Adrenal gland (tissue), 12 donors: Measurements from ENCODE around the gene CADPS. TPM values are rescaled to one million over a fixed set of nuclear protein-coding genes. Genes with fewer than 3 reads are reported as not detected.

Experiments used
- DNase-seq, 7 donors: peaks; one replicate each; pipeline ENCODE4 v3.0.0-alpha.2; 2019 to 2020
- H3K27ac ChIP-seq, 5 donors: fragments of 200-600 bp; sonication (generic) in 4 of 5; 1 replicate in 3 of 5; 2 replicates in 2 of 5; pipeline versions ENCODE4 v1.5.1 to v1.8.0; 2016 to 2020; ENCODE audit warnings: mild to moderate bottlenecking in 1 of 5
- H3K27me3 ChIP-seq: fragments of 200-600 bp; 2 replicates; pipeline ENCODE4 v1.8.0; 2021
- H3K36me3 ChIP-seq, 2 donors: fragments of 200-600 bp; replicated peaks in 1 of 2; 1 replicate in 1 of 2; 2 replicates in 1 of 2; pipeline versions ENCODE4 v1.5.1 to v1.8.0; 2018 to 2022
- H3K4me1 ChIP-seq, 2 donors: fragments of 200-600 bp; replicated peaks in 1 of 2; 1 replicate in 1 of 2; 2 replicates in 1 of 2; pipeline versions ENCODE4 v1.5.1 to v1.8.0; 2018 to 2021
- H3K4me3 ChIP-seq, 4 donors: fragments of 200-600 bp; sonication (generic) in 3 of 4; one replicate each; pipeline ENCODE4 v1.5.1; 2016 to 2018
- H3K9me3 ChIP-seq, 3 donors: fragments of 200-600 bp; sonication (generic) in 1 of 3; replicated peaks in 1 of 3; 1 replicate in 2 of 3; 2 replicates in 1 of 3; pipeline versions ENCODE4 v1.5.1 to v1.8.0; 2016 to 2021
- CTCF ChIP-seq, 6 experiments: fragments of 450-650 bp in 4 of 6; fragments of 200-600 bp in 2 of 6; sonication (generic) in 1 of 6; IDR thresholded peaks; 1 replicate in 5 of 6; 2 replicates in 1 of 6; pipeline versions ENCODE4 v1.5.1 to v1.8.0; 2016 to 2021; ENCODE audit warnings: antibody characterized with exemption in 6 of 6, mild to moderate bottlenecking in 2 of 6, moderate library complexity in 1 of 6
- POLR2A ChIP-seq, 2 donors: fragments of 450-650 bp; IDR thresholded peaks; one replicate each; pipeline ENCODE4 v1.6.1; 2017; ENCODE audit warnings: antibody characterized with exemption in 2 of 2, mild to moderate bottlenecking in 2 of 2, moderate library complexity in 1 of 2
- WGBS, 4 donors: extraction: QIAGEN DNeasy Blood & Tissue Kit in 2 of 4; methylation state at CpG; one replicate each; pipeline versions ENCODE4 v1.1.5 to v1.1.7; 2013 to 2017; 5-methylcytosine and 5-hydroxymethylcytosine counted together
- intact Hi-C, 2 donors: fragments of 100-400 bp; cut with DNase I; formaldehyde crosslinking; loops; one replicate each; pipeline versions ENCODE4 v1.14.1 to v1.15.0; 2022 to 2023
- polyA plus RNA-seq, 3 donors: library from polyadenylated mRNA; stranded (reverse); fragments of 200-250 nt in 2 of 3; fragments of 350-450 nt in 1 of 3; fragmentation: Illumina TruSeq in 1 of 3; extraction: RNeasy Lipid Tissue Mini Kit (QIAGEN cat#74804) in 1 of 3; gene quantifications; one replicate each; pipeline ENCODE4 v1.2.3, GENCODE V29; 2013 to 2014
- total RNA-seq, 9 donors: library from RNA; depleted of rRNA in 4 of 9; stranded (reverse); fragments of >200 nt in 4 of 9; fragments of 120-200 nt in 1 of 9; fragmentation: NEBNext Ultra II Directional in 1 of 9; extraction: Animal tissue kit (Norgen Biotek cat#: 25700) in 1 of 9; gene quantifications; one replicate each; pipeline versions ENCODE4 v1.1.0 to v1.2.4, GENCODE V29; 2013 to 2023
- donor health status: healthy with polysubstance abuse.
- donor health status: Bipolar disorder and iron deficiency.
- donor health status: DM: yes; HTN: yes; CAD: no.
- donor health status: DM: no; HTN: no; CAD: no.
- donor health status: DM: no; HTN: no; CAD: no.
- donor health status: DM: yes; HTN: yes; CAD: no.

The CADPS gene
- total and polyA plus RNA-seq, 12 donors: 0.24 to 36.5 (median 11.2) TPM; not detected in 2

DNA sequence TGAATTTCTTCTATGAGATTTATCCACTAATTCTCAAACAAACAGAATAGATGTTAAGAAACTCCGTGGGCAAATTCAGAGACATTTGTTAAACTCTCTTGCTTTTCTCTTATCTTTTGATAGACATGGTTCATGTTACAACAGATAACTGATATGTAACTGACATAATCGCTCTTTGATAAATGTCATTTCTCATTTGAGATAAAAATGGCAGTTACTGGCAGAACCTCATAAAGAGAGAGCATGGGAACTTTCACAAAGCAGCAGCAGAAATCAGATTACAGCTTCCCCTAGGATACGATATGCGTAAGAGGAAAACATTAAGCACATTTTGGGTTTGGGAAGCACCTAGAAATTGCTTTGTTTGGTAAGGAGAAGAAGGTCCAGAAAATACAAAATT is 126.1 kb downstream of the CADPS start:
- Histone ChIP-seq H3K27me3 (peaks cover 5% of the 10 kb centered on the region), H3K9me3 (no peaks in the 10 kb centered on the region), H3K27ac (peak overlapping the region in 1 of 5 donors; percentile 17), H3K36me3 (no peaks in the 10 kb centered on the region), H3K4me3 (no peak overlapping the region), H3K4me1 (no peaks in the 10 kb centered on the region)
- 50 to 56% (median 52%) methylated on average over 4 of the region's 4 CpGs for WGBS, 4 donors
- TF ChIP-seq POLR2A (IDR thresholded peaks at IDR 0.05) (no peak), CTCF (IDR thresholded peaks at IDR 0.05) (no peak)
- DNase-seq: no peak
- intact Hi-C loops: no loop called here

DNA sequence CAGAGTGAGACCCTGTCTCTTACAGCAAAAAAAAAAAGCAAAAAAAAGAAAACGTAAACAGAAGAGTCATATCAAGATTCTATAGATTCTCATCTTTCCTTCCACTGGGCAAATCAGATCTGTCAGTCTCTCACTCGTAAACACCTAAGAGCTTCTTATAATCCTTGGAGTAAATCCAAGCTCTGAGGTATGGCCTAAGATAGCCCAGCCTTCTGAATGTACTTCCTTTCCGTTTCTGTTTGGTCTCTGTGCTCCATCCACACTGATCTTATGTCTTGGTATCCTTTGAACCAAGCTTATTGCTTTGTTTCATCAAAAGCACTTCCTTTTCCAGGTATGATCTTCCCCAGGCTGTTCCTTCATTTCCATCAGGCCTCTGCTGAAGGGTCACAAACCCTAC is 137.8 kb downstream of the CADPS start:
- no peak overlapping the region for H3K27ac ChIP-seq
- no peak overlapping the region for H3K4me3 ChIP-seq
- 67 to 69% (median 68%) methylated on average over 3 of the region's 3 CpGs for WGBS, 4 donors
- no peak for DNase-seq
- H3K27me3 ChIP-seq: no peaks in the 10 kb centered on the region
- intact Hi-C loops: no loop called here
- H3K9me3 ChIP-seq: no peaks in the 10 kb centered on the region
- H3K36me3 ChIP-seq: no peaks in the 10 kb centered on the region
- H3K4me1 ChIP-seq: no peaks in the 10 kb centered on the region
- TF ChIP-seq POLR2A (IDR thresholded peaks at IDR 0.05): no peak
- TF ChIP-seq CTCF (IDR thresholded peaks at IDR 0.05): no peak

DNA sequence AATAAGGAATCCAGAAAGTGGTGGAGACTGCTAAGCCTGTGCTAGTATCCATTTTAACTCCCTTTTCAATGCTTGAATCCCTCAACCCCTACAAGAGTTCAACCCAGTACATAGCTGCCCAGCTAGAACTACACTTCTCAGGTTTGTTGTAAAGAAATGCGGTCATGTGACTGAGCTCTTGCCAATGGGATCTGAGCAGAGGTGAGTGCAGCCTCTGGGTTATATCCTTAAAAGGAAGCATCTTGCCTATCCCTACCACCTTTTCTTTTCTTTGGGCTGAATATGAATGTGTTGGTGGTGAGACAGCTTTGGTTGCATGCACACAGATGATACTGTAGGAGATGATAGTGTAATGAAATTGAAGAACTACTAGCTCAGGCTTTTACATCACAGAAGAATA is 139.7 kb downstream of the CADPS start:
- TF ChIP-seq POLR2A (IDR thresholded peaks at IDR 0.05): no peak
- TF ChIP-seq CTCF (IDR thresholded peaks at IDR 0.05): no peak
- no peak for DNase-seq
- intact Hi-C loops: no loop called here
- Histone ChIP-seq H3K27me3 (no peaks in the 10 kb centered on the region), H3K9me3 (no peaks in the 10 kb centered on the region), H3K36me3 (no peaks in the 10 kb centered on the region), H3K4me3 (no peak overlapping the region), H3K4me1 (no peaks in the 10 kb centered on the region), H3K27ac (no peak overlapping the region)
- WGBS, 4 donors: 92 to 100% (median 98%) methylated on average over 1 of the region's 1 CpG

DNA sequence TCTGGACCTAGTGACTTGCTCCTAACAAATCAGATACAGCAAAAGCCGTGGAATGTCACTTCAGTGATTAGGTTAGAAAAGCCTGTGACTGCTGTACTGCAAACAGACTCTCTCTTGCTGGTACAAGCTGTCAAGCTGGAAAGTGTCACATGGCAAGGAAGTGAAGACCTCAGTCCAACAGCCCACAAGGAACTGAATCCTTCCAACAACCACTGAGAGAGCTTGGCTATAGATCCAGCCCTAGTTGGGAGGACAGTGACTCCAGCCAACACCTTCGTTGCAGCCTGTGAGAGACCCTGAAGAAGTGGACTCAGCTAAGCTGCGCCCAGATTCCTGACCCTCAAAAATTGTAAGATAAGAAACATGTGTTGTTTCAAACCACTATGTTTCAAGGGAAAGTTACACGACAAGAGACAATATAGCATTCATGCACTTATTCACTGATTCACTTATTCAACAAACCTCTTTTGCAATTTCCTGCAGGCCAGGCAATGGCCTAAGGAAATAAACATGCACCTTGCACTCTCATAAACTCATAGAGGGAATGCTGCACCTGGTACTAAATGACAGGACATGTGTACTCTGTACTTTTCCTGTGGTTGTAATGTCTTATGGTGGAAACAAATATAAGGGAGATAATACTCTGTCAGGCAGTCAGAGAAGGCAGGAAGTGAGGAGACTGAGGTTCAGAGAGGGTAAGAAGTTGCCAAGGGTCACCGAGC is 142.9 kb downstream of the CADPS start:
- H3K36me3 ChIP-seq: no peaks in the 10 kb centered on the region
- WGBS, 4 donors: 66 to 81% (median 76%) methylated on average over 5 of the region's 5 CpGs
- DNase-seq: no peak
- H3K27me3 ChIP-seq: no peaks in the 10 kb centered on the region
- H3K4me3 ChIP-seq: no peak overlapping the region
- no peaks in the 10 kb centered on the region for H3K4me1 ChIP-seq
- intact Hi-C loops: no loop called here
- no peaks in the 10 kb centered on the region for H3K9me3 ChIP-seq
- no peak overlapping the region for H3K27ac ChIP-seq
- no peak for TF ChIP-seq POLR2A (IDR thresholded peaks at IDR 0.05)
- TF ChIP-seq CTCF (IDR thresholded peaks at IDR 0.05): no peak
